HG03442 (cell line): ENCODE data around the gene SHISA4.

Experiments
- ATAC-seq: cut with Tn5 transposase; IDR thresholded peaks from one replicate; pipeline ENCODE4 v1.9.1; 2021; ENCODE audit warnings: mild to moderate bottlenecking, moderate library complexity; ENCODE audit not compliant: unreplicated experiment

SHISA4 gene

DNA sequence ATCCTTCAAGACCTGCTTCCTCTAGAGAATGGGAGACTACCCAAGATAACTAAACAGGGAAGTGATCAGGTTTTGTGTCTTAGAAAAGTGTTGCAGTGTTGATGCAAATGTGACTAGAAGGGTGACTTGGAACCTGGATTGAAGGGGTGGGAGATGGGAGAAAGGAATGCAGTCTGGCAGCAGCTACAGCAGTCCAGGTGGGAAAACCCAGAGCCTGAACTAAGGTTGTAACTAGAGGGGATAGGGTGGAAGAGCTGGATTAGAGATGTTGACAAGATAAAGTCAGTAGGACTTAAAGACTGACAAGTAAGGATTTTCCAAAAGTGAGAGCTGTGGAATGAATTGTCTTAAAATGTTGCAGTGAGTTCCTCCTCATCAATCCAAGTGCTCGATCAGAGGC is 7.1 kb upstream of the SHISA4 start:
- no peak for ATAC-seq

DNA sequence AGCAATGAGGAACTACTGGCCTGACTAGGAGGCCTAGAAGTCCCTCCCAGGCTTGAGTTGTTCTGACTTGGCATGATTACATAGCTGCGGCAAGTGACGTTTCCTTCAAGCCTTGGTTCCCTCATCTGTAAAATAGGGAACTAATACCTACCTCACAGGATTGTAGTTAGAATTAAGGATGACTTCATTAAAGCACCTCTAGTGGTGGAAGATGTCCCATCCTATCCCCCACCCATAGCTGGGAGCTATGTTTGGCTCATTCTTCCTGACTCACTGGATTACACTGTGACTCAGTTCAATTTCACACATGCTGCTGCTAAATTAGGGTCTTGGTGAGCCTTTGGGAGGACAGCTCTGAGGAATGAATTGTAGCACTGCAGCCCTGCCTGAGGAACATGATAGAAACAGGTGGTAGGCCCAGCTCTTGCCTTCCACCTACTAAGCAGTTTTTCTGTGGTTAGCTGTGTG is 6.0 kb upstream of the SHISA4 start:
- ATAC-seq: no peak

DNA sequence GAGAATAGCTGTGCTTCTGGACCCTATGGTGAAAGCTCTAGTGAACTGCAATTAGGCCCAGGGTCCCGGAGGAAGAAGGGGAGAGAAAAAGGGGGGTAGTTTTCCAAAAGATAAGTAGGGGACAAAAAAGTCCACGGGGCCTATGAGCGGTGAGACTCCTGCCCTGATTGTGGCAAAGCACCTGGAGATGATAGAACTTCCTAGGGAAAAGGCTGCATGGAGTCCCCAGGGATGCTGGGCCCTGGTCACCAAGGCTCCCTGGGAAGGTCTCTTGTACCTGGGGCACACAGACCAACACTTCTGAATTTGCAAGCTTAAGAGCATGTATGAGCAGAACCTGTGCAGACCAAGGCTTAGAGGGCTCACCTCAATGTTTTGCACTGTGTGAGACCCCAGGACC is 5.4 kb upstream of the SHISA4 start:
- no peak for ATAC-seq

DNA sequence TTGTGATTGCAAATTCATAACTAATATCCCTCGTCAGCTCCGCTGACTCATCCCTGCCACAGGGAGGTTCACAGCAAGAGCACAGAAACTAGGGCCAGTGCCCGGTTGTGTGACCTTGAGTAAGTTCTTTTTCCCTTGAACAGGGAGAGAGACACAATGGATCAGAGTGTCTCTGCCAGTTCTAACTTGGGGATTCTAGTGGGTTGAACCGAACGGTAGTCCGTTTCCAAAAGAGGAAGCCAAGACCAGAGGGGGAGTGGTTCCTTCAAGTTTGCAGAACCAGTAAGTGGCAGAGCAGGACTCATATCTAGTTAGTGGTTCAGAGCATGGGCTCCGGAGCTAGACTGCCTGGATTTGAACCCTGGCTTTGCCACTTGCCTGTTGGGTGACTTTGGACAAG is 4.9 kb upstream of the SHISA4 start:
- no peak for ATAC-seq

DNA sequence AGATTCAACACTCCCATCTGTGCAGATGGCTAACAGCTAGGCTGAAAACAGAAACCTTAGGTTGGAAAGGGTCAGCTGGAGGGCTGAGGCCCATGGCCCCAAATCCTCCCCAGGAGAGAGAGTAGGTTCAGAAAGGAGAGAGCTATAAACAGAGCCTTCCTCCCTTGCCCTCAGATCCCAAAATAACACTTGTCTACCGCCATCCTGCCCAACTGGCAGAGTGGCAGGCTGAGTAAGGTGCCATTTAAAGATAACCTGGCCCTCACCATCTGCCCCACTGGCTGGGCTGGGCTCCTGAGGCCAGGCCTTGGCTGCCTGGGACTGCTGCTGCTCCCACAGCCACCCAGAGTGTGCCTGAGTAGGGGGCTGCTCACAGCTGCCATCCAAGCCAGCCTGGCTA is 4.3 kb upstream of the SHISA4 start:
- ATAC-seq: no peak

DNA sequence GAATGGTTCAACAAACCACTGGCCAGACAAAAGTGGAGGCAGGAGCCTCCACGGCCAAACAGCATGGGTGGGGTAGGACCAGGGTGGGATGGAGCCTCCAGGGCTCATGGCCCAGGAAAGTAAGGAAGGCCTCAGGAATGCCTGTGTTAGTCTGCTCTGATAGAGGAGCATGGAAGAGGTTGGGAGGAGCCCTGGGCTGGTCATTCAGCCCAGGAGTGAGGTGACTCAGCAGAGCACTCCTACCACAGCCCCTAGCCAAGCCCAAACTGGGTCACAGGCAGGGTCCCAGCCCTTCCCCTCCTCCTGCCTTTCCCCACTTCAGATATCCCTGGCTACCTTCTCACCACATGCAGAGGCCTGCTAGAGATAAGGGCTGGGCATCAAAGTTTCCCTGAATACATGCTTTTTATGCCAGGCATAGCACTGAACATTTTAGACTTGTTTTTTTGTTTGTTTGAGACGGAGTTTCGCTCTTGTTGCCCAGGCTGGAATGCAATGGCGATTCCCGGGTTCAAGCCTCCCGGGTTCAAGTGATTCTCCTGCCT is 3.1 kb upstream of the SHISA4 start:
- no peak for ATAC-seq

DNA sequence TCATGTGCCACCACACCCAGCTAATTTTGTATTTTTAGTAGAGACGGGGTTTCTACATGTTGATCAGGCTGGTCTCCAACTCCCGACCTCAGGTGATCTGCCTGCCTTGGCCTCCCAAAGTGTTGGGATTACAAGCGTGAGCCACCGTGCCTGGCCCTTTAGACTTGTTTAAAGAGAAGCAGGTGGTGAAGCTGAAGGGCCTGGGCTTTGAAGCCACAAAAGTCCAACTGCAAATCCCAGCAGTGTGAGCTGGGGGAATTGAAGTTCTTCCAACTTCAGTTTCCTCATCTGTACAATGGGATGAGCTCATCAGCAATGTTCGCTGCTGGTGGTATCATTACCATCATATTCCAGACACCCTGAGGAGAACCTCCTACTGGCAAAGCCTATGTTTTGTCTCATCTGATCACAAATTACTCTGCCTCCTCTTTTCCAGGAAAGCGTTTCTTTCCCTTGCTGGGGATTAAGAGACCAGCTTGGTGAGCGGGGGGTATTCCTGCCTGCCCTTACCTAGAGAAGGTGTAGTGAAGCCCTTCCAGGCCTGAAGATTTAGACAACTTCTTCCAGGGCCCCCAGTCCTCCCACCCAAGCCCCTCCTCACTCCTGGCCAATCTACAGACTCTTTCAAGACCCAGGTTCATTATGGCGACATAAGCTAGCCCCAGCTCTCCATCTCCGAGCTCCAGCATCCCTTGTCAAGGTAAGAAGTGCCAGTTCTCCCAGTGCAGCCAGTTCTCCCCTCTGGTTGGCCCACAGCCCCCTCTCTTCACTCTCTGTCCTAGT is 2.4 kb upstream of the SHISA4 start:
- ATAC-seq: no peak

DNA sequence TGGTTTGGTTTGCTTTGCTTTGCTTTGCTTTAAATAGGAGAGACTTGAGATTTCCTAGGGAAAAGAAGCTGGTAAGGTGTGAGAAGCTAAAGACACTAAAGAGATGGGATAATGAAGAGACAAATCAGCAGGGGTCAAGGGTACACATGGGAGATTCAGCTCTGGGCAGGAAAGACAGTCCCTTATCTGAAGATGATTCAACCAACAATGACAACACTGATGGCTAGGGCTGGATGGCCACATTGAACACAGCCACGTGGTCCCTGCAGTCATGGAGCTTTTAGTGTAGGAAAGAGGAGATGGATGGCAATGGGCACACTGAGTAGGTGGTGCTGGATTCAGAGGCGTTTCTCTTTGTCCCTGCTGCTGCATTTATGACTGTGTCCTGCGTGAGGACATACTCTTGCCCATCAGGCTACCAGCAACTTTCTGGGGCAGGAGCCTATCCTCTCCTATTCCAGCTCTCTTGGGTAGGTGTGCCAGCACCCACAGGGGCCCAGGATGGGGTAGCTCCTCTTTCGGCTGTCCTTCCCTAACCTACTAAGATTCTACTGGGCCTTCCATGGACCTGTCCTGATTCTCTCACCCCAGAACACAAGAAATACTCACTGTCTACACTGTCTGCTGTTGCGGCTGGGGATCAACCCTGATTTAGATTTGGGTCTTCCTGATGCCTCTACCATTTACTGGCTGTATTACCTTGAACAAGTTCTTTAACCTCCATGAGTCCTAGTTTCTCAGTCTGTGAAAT is 1.4 kb upstream of the SHISA4 start:
- ATAC-seq: no peak

DNA sequence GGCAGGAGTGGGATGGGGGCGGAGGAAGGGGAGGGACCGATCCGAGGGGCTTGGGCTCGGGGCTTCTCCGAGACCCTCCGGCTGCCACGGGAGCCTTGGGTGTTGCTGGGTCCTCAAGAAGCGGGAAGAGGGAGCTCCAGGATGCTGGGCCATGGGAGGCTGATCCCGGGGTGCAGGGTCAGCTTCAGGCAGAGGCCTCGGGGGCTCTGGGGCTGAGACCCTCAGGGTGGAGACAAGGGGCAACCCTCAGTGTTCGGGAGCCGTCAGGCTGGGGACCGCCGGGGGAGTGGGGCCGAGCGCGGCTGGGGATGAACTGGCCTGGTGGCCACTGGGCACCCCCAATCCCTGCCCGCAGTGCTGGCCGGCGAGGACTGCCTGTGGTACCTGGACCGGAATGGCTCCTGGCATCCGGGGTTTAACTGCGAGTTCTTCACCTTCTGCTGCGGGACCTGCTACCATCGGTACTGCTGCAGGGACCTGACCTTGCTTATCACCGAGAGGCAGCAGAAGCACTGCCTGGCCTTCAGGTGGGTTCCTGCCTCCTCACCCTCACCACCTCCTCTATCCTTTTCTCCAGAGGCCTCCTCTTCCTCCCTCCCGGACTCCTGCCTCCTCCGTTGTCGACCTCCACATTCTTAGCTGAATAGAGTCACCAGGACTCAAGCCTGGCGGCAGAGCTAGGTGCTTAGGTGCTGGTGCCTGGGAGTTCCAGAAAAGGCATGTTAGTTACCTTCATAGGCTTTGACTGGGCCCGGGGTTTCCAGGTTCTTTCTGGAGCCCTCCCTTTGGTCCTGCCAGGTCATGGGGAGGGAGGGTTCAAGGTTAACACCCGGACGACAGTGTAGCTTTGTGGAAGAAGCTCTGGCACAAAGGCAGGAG is 631 bp downstream of the SHISA4 start:
- ATAC-seq: no peak

DNA sequence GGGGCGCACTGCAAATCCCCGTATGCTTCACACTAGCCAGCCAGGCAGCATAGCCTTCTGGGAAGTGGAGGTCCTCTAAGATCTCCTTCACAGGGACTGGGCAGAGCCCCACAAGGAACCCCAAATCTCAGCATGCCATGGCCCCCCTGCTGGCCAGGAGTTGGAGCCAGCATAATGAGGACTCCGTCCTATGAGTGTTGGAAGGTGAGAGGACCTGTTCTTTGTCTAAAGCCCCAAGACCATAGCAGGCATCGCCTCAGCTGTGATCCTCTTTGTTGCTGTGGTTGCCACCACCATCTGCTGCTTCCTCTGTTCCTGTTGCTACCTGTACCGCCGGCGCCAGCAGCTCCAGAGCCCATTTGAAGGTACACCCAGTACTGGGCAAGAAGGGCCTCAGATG is 1.5 kb downstream of the SHISA4 start:
- ATAC-seq: no peak

DNA sequence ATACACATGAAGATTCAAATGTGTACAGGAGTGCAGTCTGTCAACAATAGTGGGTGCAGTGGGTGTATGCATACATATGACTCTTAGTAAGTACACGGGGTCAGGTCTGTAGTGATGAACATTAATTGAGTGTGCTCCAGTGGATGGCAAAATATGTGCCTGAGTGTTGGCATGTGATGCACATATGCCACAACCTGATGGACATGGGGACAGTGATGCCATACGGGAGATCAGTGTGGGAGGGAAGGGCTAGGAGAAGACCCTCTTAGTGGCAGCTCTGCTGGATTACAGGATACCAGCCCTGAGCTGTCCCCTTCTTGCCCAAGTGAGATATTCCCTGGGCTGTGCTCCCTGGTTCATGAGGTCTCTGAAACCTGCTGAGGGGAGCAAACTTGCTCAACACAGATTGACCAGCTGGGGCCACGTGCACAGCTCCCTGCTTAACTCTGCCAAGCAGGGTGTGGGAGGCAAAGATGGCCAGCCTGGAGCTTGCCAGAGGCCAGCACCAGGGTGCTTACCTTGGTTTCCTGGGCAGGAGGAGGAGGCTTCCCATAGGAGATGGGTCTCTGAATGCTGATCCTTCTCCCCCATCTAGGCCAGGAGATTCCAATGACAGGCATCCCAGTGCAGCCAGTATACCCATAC is 2.2 kb downstream of the SHISA4 start:
- ATAC-seq: no peak

DNA sequence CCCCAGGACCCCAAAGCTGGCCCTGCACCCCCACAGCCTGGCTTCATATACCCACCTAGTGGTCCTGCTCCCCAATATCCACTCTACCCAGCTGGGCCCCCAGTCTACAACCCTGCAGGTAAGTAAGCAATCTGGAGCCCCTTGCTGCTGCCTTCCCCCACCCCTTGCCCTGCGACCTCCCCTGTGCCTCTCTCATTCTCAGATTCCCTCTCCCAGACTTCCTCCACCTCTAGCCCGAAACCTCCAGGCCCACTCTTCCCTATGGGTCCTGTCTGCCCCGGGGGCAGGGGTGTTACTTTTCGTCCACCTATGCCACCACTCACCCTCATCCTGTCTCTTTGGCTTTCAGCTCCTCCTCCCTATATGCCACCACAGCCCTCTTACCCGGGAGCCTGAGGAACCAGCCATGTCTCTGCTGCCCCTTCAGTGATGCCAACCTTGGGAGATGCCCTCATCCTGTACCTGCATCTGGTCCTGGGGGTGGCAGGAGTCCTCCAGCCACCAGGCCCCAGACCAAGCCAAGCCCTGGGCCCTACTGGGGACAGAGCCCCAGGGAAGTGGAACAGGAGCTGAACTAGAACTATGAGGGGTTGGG is 2.9 kb downstream of the SHISA4 start:
- ATAC-seq: no peak

DNA sequence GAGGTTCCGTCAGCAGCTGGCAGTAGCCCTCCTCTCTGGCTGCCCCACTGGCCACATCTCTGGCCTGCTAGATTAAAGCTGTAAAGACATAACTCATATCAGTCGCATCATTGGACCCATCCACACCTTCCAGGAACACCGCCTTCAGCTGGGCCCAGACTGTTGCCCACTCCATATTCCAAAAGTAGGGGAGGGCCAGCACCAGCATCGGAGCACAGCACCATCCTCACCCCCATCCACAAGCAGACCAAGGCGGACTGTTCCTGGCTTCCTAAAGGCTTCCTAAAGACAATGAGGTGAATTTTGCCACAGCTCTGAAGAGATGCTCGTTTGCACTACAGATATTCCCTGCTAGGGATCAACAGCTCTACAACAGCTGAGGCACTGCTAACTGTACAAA is 3.5 kb downstream of the SHISA4 start:
- no peak for ATAC-seq

DNA sequence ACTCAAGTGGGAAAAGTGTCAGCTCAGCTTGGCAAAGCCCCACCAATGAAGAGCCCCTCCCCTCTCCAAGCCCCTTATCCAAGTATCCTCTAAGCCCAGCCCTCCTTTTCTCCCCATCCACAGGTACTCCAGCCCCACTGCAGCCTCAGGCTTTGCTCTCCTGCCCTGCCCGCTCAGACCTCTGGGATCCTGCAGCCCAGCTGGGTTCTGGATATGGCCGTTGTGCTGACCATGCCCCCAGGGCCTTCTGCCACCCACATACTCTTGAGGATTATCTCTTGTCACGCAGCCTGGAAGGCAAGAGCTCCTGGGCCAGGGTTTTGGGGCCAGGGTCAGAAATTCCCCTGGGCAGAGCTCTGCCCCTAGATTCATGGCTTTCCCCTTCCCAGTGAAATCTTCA is 4.7 kb downstream of the SHISA4 start:
- no peak for ATAC-seq

DNA sequence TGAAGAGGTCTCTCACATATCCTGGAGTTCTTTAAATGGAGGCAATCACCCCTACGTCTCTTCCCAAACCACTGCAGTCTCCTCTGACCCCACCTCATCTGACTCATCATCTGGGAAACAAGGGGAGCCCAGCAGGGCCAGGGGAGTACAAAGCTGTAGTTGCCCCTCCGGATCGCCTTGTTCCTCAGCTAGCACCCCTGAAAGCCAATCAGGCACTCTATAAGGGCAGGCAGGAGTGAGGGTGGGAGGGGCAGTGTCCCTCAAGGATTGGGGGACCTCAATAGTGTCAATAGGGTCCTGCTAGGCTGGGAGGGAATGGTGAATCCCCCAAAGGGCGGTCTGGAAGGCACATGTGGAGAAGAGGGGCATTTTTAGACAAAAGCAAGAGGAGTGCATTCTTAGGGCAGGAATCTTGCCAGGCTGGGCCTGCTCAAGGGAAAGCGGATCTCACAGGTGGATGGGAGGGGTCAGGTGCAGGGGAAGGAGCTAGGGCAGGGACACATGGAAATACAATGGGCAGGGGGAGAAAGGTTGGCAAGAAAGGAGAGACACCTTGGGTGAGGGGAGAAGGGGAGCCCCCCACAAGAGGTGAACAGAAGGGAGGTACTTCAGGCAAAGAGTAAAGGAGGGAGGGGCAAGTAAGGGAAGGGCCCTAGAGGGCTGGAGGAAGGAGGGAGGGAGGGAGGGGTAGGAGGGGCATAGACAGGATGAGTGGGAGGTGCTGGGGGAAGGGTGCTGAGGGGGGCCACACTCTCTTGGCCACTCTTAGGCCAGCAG is 5.8 kb downstream of the SHISA4 start:
- no peak for ATAC-seq

DNA sequence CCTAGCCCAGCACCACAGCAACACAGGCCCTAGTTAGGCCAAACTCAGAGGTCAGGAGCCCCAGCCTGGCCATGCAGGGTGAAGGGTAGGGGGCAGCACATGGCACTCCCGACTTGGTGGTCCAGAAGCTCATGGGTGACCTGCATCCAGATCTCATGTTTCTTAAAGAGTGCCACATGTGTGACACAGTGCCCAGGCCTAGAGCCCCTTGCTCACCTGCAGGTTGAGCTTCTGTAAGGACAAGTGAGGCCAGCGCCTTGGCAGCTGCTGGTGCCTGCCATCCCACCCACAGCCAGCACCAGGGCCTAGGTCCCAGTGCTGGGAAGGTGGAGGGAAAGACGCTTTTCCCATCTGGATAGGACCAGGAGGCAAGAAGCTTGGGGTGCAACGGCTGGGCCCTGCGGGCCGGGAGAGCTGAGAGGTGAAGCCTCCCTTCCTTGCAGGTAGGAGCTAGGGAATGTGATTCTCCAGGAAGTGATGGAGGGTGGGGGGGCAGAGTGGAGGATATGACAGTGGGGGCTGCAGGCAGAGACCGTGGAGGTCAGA is 6.5 kb downstream of the SHISA4 start:
- no peak for ATAC-seq

DNA sequence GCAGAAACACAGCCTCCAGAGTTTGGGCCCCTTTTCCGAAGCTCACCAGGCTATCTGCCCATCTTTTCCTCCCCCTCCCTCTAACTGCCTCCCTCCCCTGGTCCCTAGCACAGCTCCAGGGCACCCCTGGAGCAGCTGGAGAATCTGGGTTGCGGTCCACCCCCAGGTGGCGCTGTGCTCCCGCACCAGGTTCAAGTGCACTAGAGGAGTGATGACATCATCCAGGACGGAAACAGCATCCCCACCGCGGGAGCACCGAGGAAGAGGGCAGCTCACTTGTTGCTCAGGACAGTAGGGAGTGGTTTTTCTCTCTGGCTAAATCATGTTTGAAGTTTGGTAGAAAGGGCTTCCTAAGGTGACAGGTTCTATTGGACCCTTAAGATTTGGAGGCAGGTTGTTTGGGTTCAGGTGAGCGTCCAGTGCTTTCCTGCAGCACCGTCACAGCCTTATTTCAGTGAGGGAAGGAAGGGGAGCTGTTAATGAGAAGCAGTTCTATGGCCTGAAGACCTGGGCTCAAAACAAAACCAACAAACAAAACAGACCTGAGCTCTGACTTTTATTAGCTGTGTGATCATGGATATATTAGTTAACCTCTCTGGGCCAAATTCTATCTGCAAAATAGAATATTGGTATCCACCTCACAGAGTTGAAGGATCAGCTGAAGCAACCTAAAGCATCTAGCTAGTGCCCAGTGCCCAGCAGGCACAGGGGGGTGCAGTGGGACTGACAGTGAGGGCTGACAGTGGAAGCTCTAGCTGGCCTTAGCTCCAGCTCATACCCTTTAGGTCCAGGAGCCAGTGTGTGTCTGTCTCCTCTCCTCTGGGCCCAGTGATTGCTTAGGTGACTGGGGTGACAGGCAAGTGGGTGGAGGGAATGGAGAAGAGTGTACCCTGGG is 7.5 kb downstream of the SHISA4 start:
- ATAC-seq: peak; percentile 63

DNA sequence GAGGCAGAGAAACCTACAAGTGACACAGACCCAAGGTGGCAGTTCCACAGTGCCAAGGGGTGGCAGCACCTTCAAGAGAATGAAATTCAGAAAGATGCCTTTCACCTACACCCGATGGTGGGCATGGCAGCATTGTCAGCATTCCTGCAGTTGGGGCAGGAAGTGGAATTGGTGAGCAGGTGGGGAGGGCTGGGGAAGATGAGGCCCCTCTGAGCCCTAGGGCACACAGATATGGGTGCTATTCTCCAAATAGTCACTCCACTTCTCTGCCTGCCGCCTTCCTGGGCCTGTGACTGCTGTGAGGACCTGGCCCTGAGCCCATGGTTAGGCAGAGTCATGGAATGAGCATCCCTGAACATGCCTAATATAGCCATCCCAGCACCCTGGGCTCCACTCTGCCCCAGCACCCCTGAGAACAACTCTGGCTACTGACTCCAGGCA is 8.3 kb downstream of the SHISA4 start:
- ATAC-seq: no peak
